ENCODE measurements around the gene CHRNA9. TPM values are rescaled to one million over a fixed set of nuclear protein-coding genes. Genes with fewer than 3 reads are reported as not detected.

Gene CHRNA9
- total and polyA plus RNA-seq, 9 donors, result 0.13 TPM; not detected in 8

DNA sequence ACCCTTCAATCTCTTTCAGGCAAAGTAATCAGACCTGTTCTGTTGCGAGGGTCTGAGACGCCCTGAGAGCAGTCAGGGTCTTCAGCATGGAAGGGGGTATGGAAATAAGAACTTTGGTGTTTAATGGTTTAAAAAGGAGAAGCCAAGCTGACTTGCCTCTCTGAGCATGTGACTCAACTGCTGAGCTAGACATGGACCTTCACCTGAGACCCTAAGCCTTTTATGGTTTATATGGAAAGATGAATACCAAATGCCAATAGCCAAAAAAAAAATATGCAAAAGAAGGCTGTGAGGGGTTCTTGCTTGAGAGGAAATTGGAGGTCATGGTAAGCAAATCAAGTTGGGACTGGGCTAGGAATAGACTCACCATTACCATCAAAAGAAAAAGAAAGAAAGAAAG is 30.6 kb downstream of the CHRNA9 start:
- intact Hi-C loops (cut with DNase I), result no loop called here
- whole genome bisulfite sequencing, 3 donors, result 58 to 73% (median 62%) methylated on average over 2 of the region's 2 CpGs
- no peak for TF ChIP-seq EP300 (IDR thresholded peaks at IDR 0.05)
- TF ChIP-seq, protein P1, sequence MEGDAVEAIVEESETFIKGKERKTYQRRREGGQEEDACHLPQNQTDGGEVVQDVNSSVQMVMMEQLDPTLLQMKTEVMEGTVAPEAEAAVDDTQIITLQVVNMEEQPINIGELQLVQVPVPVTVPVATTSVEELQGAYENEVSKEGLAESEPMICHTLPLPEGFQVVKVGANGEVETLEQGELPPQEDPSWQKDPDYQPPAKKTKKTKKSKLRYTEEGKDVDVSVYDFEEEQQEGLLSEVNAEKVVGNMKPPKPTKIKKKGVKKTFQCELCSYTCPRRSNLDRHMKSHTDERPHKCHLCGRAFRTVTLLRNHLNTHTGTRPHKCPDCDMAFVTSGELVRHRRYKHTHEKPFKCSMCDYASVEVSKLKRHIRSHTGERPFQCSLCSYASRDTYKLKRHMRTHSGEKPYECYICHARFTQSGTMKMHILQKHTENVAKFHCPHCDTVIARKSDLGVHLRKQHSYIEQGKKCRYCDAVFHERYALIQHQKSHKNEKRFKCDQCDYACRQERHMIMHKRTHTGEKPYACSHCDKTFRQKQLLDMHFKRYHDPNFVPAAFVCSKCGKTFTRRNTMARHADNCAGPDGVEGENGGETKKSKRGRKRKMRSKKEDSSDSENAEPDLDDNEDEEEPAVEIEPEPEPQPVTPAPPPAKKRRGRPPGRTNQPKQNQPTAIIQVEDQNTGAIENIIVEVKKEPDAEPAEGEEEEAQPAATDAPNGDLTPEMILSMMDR (IDR thresholded peaks at IDR 0.05), result no peak
- TF ChIP-seq POLR2A (IDR thresholded peaks at IDR 0.05), result no peak

DNA sequence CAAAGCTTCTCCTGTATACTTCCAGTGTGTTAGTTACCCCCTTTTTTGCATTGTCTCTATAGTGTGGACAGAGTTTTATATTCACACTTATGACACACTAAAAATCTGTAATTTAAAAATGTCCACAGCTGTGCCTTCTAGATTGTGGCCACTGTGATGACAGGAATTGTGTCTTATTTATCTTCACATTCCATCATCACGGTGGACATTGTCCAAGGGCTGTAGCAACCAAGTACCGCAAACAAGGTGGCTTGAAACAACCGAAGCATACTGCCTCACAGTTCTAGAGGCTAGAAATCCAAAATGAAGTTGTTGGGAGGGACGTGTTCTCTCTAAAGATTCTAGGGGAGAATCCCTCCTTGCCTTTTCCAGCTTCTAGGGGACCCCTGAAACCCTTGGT is 32.3 kb downstream of the CHRNA9 start:
- intact Hi-C loops (cut with DNase I), result no loop called here
- Histone ChIP-seq H3K4me3 (no peak overlapping the region), H3K4me1 (ENCODE audit: insufficient read depth) (no peaks in the 10 kb centered on the region), H3K27me3 (no peaks in the 10 kb centered on the region), H3K36me3 (no peaks in the 10 kb centered on the region), H3K27ac (no peak overlapping the region), H3K9me3 (no peaks in the 10 kb centered on the region)
- DNase-seq, result no peak
- 83 to 88% (median 86%) methylated on average over 4 of the region's 4 CpGs for WGBS, 3 donors
- TF ChIP-seq, protein P1 (IDR thresholded peaks at IDR 0.05), result no peak
- no peak for TF ChIP-seq POLR2A (IDR thresholded peaks at IDR 0.05)
- TF ChIP-seq EP300 (IDR thresholded peaks at IDR 0.05), result no peak

More for the DNA sequence above, 30.6 kb downstream of the CHRNA9 start:
- DNase-seq, result no peak
- Histone ChIP-seq H3K4me1 (ENCODE audit: insufficient read depth) (no peaks in the 10 kb centered on the region), H3K9me3 (peaks cover 0 to 3% of the 10 kb centered on the region in 2 donors), H3K4me3 (no peak overlapping the region), H3K27ac (no peak overlapping the region), H3K27me3 (no peaks in the 10 kb centered on the region), H3K36me3 (no peaks in the 10 kb centered on the region)

- TF ChIP-seq, protein P1 (IDR thresholded peaks at IDR 0.05), result no peak
- TF ChIP-seq EP300 (IDR thresholded peaks at IDR 0.05) (no peak), POLR2A (IDR thresholded peaks at IDR 0.05) (no peak)
- intact Hi-C loops (cut with DNase I), result no loop called here
- 65 to 74% (median 70%) methylated on average over 3 of the region's 3 CpGs for WGBS, 3 donors
Observed at GRCh38 chr4:40369437-40370274, 34.5 kb downstream of the CHRNA9 start.

DNA sequence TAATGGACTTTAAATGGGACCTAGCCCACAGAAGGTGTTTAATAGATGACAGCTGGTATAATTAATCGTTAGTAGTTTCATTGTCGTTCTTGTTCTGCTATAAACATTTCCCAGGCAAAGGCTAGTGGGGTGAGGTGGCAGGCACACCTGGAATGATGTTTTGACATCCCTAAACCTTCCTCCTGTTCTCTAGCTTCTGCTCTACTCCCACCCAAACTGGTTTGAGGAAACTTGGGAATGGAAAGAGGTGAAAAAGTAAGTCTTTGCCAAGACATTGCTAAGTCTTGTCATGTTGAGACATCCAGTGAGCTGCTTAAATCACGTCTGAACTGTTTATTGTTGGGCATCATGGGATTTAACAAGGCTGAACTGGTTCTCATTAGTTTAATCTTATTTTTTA is 37.5 kb downstream of the CHRNA9 start:
- TF ChIP-seq EP300 (IDR thresholded peaks at IDR 0.05) (no peak), POLR2A (IDR thresholded peaks at IDR 0.05) (no peak)
- TF ChIP-seq, protein P1 (IDR thresholded peaks at IDR 0.05), result no peak
- Histone ChIP-seq H3K9me3 (no peaks in the 10 kb centered on the region), H3K4me1 (ENCODE audit: insufficient read depth) (no peaks in the 10 kb centered on the region), H3K27me3 (no peaks in the 10 kb centered on the region), H3K27ac (no peak overlapping the region), H3K36me3 (no peaks in the 10 kb centered on the region), H3K4me3 (no peak overlapping the region)
- WGBS, 3 donors, result 45 to 56% (median 50%) methylated on average over 3 of the region's 3 CpGs
- no peak for DNase-seq
- intact Hi-C loops (cut with DNase I), result no loop called here

More at GRCh38 chr4:40369437-40370274, 34.5 kb downstream of the CHRNA9 start:
- Histone ChIP-seq H3K4me1 (ENCODE audit: insufficient read depth) (no peaks in the 10 kb centered on the region), H3K27me3 (no peaks in the 10 kb centered on the region), H3K27ac (no peak overlapping the region), H3K9me3 (no peaks in the 10 kb centered on the region), H3K36me3 (no peaks in the 10 kb centered on the region), H3K4me3 (no peak overlapping the region)
- no peak for DNase-seq

Data from ovary (tissue), 9 donors.